Measurements from ENCODE around the gene FBXO27. TPM values are rescaled to one million over a fixed set of nuclear protein-coding genes. Genes with fewer than 3 reads are reported as not detected.

The FBXO27 gene
- total RNA-seq, 1 experiment from 2014 or later, result 16.4 TPM

- ATAC-seq (no peak), DNase-seq (ENCODE audit: low read depth, low spot score) (no peak)
- intact Hi-C loops (cut with micrococcal nuclease), result no loop called here
- BruUV-seq (replicated peaks), result no TSS peak
- no peak overlapping the region for H3K4me3 ChIP-seq (replicated peaks in 1 of 2; ENCODE audit: low read depth in 1 of 2, low read length in 2 of 2)
- no peak overlapping the region for H2AFZ ChIP-seq (ENCODE audit: low read depth, low read length, poor library complexity, severe bottlenecking)
- H4K20me1 ChIP-seq (ENCODE audit: insufficient read depth), result no peaks in the 10 kb centered on the region
- ChIA-PET POLR2A (no interaction called here), CTCF (no interaction called here), RAD21 (ENCODE audit: low non-redundant PET in 1 of 2, low total read pairs in 2 of 2, uncharacterized antibody in 2 of 2, unreplicated experiment in 2 of 2) (no interaction called here)
- no peak overlapping the region for H3K9ac ChIP-seq (ENCODE audit: low read length)
- no peaks in the 10 kb centered on the region for H3K27me3 ChIP-seq (ENCODE audit: insufficient read depth, low read length)
- H3K4me1 ChIP-seq (ENCODE audit: control insufficient read depth in 1 of 2, insufficient read depth in 2 of 2, low read length in 2 of 2), result peaks cover 4 to 11% of the 10 kb centered on the region in 2 experiments; a peak in 3 of 4 replicates
- H3K27ac ChIP-seq (ENCODE audit: low read depth, low read length), result no peak overlapping the region
- H3K36me3 ChIP-seq (ENCODE audit: control insufficient read depth in 1 of 2, insufficient read depth in 2 of 2, low read length in 2 of 2), result no peaks in the 10 kb centered on the region
- TF ChIP-seq RAD21 (IDR thresholded peaks at IDR 0.05; ENCODE audit: low read depth), result no peak
- TF ChIP-seq ZFX (IDR thresholded peaks at IDR 0.05), result no peak
- no peak for TF ChIP-seq ELF1 (IDR thresholded peaks at IDR 0.05; ENCODE audit: borderline replicate concordance, low read depth)
- no peak for TF ChIP-seq SRF (IDR thresholded peaks at IDR 0.05; ENCODE audit: low read depth)
- no peak for TF ChIP-seq CBX3 (IDR thresholded peaks at IDR 0.05; ENCODE audit: low read depth)
- no peak for TF ChIP-seq SP1 (IDR thresholded peaks at IDR 0.05; ENCODE audit: low read depth)
- TF ChIP-seq, protein P1, sequence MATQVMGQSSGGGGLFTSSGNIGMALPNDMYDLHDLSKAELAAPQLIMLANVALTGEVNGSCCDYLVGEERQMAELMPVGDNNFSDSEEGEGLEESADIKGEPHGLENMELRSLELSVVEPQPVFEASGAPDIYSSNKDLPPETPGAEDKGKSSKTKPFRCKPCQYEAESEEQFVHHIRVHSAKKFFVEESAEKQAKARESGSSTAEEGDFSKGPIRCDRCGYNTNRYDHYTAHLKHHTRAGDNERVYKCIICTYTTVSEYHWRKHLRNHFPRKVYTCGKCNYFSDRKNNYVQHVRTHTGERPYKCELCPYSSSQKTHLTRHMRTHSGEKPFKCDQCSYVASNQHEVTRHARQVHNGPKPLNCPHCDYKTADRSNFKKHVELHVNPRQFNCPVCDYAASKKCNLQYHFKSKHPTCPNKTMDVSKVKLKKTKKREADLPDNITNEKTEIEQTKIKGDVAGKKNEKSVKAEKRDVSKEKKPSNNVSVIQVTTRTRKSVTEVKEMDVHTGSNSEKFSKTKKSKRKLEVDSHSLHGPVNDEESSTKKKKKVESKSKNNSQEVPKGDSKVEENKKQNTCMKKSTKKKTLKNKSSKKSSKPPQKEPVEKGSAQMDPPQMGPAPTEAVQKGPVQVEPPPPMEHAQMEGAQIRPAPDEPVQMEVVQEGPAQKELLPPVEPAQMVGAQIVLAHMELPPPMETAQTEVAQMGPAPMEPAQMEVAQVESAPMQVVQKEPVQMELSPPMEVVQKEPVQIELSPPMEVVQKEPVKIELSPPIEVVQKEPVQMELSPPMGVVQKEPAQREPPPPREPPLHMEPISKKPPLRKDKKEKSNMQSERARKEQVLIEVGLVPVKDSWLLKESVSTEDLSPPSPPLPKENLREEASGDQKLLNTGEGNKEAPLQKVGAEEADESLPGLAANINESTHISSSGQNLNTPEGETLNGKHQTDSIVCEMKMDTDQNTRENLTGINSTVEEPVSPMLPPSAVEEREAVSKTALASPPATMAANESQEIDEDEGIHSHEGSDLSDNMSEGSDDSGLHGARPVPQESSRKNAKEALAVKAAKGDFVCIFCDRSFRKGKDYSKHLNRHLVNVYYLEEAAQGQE (IDR thresholded peaks at IDR 0.05; ENCODE audit: low read depth), result no peak
- TF ChIP-seq POLR2AphosphoS5 (IDR thresholded peaks at IDR 0.05; ENCODE audit: low read depth, low read length), result no peak
- no peaks in the 10 kb centered on the region for H3K79me2 ChIP-seq (ENCODE audit: insufficient read depth, low read length)
- H3K9me2 ChIP-seq (ENCODE audit: insufficient read depth), result no peaks in the 10 kb centered on the region
- peaks cover 0 to 5% of the 10 kb centered on the region in 2 experiments; a peak in 2 of 4 replicates for H3K9me3 ChIP-seq (ENCODE audit: control insufficient read depth in 1 of 2, insufficient read depth in 1 of 2, low read depth in 1 of 2, low read length in 2 of 2)
- H3K4me2 ChIP-seq (ENCODE audit: low read length), result no peak overlapping the region
These were observed 51.6 kb downstream of the FBXO27 start for GRCh38 chr19:38980583-38981374.
